Esophagus squamous epithelium (tissue), 4 donors: ENCODE results near the gene RNASE8.

ENCODE experiments used
- POLR2A ChIP-seq, 4 donors: fragments of 450-650 bp; IDR thresholded peaks; one replicate each; pipeline ENCODE4 v1.6.1; 2017; ENCODE audit warnings: antibody characterized with exemption in 4 of 4, mild to moderate bottlenecking in 4 of 4, moderate library complexity in 3 of 4
- TF ChIP-seq, protein P1 (sequence below), 6 experiments: fragments of 450-650 bp in 4 of 6; fragments of 200-600 bp in 2 of 6; sonication (generic) in 2 of 6; IDR thresholded peaks; one replicate each; pipeline ENCODE4 v1.5.1; 2016 to 2019; ENCODE audit warnings: antibody characterized with exemption in 6 of 6, mild to moderate bottlenecking in 4 of 6, moderate library complexity in 4 of 6

GRCh38 chr14:21057803-21058675 is at the start of gene RNASE8:
- TF ChIP-seq, protein P1, sequence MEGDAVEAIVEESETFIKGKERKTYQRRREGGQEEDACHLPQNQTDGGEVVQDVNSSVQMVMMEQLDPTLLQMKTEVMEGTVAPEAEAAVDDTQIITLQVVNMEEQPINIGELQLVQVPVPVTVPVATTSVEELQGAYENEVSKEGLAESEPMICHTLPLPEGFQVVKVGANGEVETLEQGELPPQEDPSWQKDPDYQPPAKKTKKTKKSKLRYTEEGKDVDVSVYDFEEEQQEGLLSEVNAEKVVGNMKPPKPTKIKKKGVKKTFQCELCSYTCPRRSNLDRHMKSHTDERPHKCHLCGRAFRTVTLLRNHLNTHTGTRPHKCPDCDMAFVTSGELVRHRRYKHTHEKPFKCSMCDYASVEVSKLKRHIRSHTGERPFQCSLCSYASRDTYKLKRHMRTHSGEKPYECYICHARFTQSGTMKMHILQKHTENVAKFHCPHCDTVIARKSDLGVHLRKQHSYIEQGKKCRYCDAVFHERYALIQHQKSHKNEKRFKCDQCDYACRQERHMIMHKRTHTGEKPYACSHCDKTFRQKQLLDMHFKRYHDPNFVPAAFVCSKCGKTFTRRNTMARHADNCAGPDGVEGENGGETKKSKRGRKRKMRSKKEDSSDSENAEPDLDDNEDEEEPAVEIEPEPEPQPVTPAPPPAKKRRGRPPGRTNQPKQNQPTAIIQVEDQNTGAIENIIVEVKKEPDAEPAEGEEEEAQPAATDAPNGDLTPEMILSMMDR (IDR thresholded peaks at IDR 0.05) = no peak
- no peak for TF ChIP-seq POLR2A (IDR thresholded peaks at IDR 0.05)
